ENCODE measurements around the gene TATDN2. TPM values are rescaled to one million over a fixed set of nuclear protein-coding genes. Genes with fewer than 3 reads are reported as not detected.

Gene TATDN2
- polyA plus RNA-seq, 1 of the 3 experiments (the other 2 are of a cell fraction) = 14.7 TPM

DNA sequence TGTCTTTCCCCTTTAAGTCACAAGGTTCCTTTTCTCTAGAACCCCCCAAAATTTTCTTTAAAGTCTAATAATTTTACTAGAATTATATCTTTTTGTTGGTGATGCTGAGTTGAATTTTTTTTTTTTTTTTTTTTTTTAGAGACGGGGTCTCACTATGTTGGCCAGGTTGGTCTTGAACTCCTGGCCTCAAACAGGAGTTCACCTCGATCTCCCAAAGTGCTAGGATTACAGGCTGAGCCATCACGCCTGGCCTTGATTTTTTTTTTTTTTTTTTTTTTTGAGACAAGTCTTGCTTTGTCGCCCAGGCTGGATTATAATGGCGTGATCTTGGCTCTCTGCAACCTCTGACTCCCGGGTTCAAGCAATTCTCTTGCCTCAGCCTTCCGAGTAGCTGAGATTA lies 60.4 kb downstream of the TATDN2 start:
- Histone ChIP-seq H3K4me2 (no peak overlapping the region), H3K27me3 (ENCODE audit: insufficient read depth) (no peaks in the 10 kb centered on the region), H2AFZ (ENCODE audit: low read depth) (no peak overlapping the region), H4K20me1 (ENCODE audit: insufficient read depth) (peaks cover 17% of the 10 kb centered on the region), H3K9me3 (no peaks in the 10 kb centered on the region), H3K4me1 (ENCODE audit: control insufficient read depth in 1 of 2, insufficient read depth in 2 of 2, low read depth in 1 of 2, low read length in 1 of 2) (peaks cover 0 to 5% of the 10 kb centered on the region in 2 experiments; a peak in 1 of 4 replicates), H3K9me2 (no peaks in the 10 kb centered on the region), H3K4me3 (ENCODE audit: low read depth in 2 of 2, low read length in 1 of 2) (no peak overlapping the region), H3K79me2 (ENCODE audit: insufficient read depth) (peaks cover 7% of the 10 kb centered on the region; the same call in 1 of the 2 replicates), H3K9ac (no peak overlapping the region), H3K27ac (ENCODE audit: low read depth in 2 of 2, low read length in 1 of 2) (no peak overlapping the region), H3F3A (replicated peaks; ENCODE audit: insufficient read depth) (peaks cover 5% of the 10 kb centered on the region), H3K36me3 (replicated peaks in 1 of 2; ENCODE audit: control insufficient read depth in 1 of 2, insufficient read depth in 2 of 2, low read length in 1 of 2) (peaks cover 71 to 79% of the 10 kb centered on the region in 2 experiments)
- ChIA-PET CTCF (interaction anchor here (1.5 kb wide), 1 partner anchor 35 kb away, joined by 3 read pairs; no protein-coding TSS in a partner anchor), POLR2A (no interaction called here)
- TF ChIP-seq, protein P1, sequence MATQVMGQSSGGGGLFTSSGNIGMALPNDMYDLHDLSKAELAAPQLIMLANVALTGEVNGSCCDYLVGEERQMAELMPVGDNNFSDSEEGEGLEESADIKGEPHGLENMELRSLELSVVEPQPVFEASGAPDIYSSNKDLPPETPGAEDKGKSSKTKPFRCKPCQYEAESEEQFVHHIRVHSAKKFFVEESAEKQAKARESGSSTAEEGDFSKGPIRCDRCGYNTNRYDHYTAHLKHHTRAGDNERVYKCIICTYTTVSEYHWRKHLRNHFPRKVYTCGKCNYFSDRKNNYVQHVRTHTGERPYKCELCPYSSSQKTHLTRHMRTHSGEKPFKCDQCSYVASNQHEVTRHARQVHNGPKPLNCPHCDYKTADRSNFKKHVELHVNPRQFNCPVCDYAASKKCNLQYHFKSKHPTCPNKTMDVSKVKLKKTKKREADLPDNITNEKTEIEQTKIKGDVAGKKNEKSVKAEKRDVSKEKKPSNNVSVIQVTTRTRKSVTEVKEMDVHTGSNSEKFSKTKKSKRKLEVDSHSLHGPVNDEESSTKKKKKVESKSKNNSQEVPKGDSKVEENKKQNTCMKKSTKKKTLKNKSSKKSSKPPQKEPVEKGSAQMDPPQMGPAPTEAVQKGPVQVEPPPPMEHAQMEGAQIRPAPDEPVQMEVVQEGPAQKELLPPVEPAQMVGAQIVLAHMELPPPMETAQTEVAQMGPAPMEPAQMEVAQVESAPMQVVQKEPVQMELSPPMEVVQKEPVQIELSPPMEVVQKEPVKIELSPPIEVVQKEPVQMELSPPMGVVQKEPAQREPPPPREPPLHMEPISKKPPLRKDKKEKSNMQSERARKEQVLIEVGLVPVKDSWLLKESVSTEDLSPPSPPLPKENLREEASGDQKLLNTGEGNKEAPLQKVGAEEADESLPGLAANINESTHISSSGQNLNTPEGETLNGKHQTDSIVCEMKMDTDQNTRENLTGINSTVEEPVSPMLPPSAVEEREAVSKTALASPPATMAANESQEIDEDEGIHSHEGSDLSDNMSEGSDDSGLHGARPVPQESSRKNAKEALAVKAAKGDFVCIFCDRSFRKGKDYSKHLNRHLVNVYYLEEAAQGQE (IDR thresholded peaks at IDR 0.05; ENCODE audit: low read depth, low read length) = no peak
- no peak for TF ChIP-seq GATA2 (CRISPR knock-in tag; IDR thresholded peaks at IDR 0.05)
- WGBS (ENCODE audit: low lambda C conversion rate) = 96% methylated on average over 7 of the region's 7 CpGs
- DNase-seq = no peak

- Histone ChIP-seq H3K4me2 (no peak overlapping the region), H3K9me3 (no peaks in the 10 kb centered on the region), H3F3A (replicated peaks; ENCODE audit: insufficient read depth) (peaks cover 5% of the 10 kb centered on the region), H3K4me3 (ENCODE audit: low read depth in 2 of 2, low read length in 1 of 2) (no peak overlapping the region), H3K36me3 (replicated peaks in 1 of 2; ENCODE audit: control insufficient read depth in 1 of 2, insufficient read depth in 2 of 2, low read length in 1 of 2) (peaks cover 74 to 79% of the 10 kb centered on the region in 2 experiments), H3K79me2 (ENCODE audit: insufficient read depth) (peaks cover 14% of the 10 kb centered on the region; the same call in 1 of the 2 replicates), H3K9ac (no peak overlapping the region), H3K4me1 (ENCODE audit: control insufficient read depth in 1 of 2, insufficient read depth in 2 of 2, low read depth in 1 of 2, low read length in 1 of 2) (peaks cover 0 to 5% of the 10 kb centered on the region in 2 experiments; a peak in 1 of 4 replicates), H3K9me2 (no peaks in the 10 kb centered on the region), H4K20me1 (ENCODE audit: insufficient read depth) (peaks cover 20% of the 10 kb centered on the region), H3K27ac (ENCODE audit: low read depth in 2 of 2, low read length in 1 of 2) (peak overlapping the region in 1 of 2 experiments; percentile 14; a peak in 1 of 4 replicates), H2AFZ (ENCODE audit: low read depth) (no peak overlapping the region), H3K27me3 (ENCODE audit: insufficient read depth) (no peaks in the 10 kb centered on the region)
- TF ChIP-seq MEF2A (IDR thresholded peaks at IDR 0.05; ENCODE audit: borderline replicate concordance, low read depth) (no peak), PBX3 (IDR thresholded peaks at IDR 0.05) (no peak), JUND (IDR thresholded peaks at IDR 0.05) (no peak)
- TF ChIP-seq, protein P1 (IDR thresholded peaks at IDR 0.05; ENCODE audit: low read depth, low read length) = no peak
- ChIA-PET POLR2A (no interaction called here), CTCF (no interaction called here)
- DNase-seq = no peak
- 79% methylated on average over 4 of the region's 4 CpGs for WGBS (ENCODE audit: low lambda C conversion rate)
These were observed 61.5 kb downstream of the TATDN2 start for GRCh38 chr3:10309736-10310135.

All from SK-N-SH (cell line).